Activated CD8-positive, alpha-beta memory T cell treated with anti-CD3 and anti-CD28 coated beads for 36 hours (primary cell): Measurements from ENCODE around the gene G6PC3. TPM values are rescaled to one million over a fixed set of nuclear protein-coding genes. Genes with fewer than 3 reads are reported as not detected.

ENCODE experiments used
- CTCF ChIA-PET: fragments of 350-600 bp; sonication (Branson Sonifier 250); formaldehyde crosslinking; loops from one replicate; lab custom pipeline; 2021; ENCODE audit warnings: antibody characterized with exemption; lab: Charles Lee
- POLR2A ChIA-PET: fragments of 350-600 bp; sonication (Branson Sonifier 250); formaldehyde crosslinking; loops from one replicate; lab custom pipeline; 2021; ENCODE audit warnings: antibody characterized with exemption; lab: Charles Lee
- total RNA-seq, 2 experiments: library from RNA; stranded (reverse); gene quantifications; one replicate each; pipeline ENCODE4 v1.2.3, GENCODE V29; 2021

Gene G6PC3
- total RNA-seq, 2 experiments from 2014 or later = 36.5 to 37.8 TPM

- ChIA-PET CTCF (interaction anchor here (2.2 kb wide), 1 partner anchor 8 kb away, joined by 8 read pairs; no protein-coding TSS in a partner anchor), POLR2A (no interaction called here)
These were observed 21.1 kb upstream of the G6PC3 start for GRCh38 chr17:44049294-44050060.

DNA sequence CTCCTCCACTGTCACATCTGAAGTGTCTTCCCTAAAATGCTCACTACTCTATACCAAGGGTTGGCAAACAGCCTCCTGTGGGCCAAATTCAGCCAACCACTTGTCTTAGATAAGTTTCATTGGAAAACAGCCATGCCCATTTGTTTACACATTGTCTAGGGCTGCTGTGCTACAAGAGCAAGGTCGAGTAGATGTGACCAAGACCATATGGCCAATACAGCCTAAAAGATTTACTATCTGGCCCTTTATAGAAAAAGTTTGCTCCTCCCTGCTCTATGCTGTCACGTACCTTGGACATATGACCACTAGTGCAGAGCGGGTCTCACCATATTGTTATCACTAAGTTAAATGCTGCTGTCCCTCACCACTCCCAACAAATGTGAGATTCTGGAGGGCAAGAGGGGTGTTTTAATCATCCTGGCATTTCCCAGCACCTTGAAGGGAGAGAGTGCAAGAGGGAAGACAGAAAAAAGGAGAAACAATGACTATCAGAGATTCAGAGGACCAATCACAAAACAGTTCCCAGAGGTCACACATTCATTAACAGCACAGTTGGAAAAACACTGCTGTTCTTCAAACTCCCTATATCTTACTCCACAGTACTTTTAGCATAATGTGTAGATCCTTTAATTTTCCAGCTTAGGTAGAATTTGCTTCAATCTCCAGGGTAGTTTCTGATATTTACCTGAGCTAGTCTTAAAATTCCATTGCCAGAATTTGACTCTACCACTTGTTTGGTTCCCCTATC is 17.2 kb upstream of the G6PC3 start:
- ChIA-PET POLR2A (no interaction called here), CTCF (no interaction called here)

DNA sequence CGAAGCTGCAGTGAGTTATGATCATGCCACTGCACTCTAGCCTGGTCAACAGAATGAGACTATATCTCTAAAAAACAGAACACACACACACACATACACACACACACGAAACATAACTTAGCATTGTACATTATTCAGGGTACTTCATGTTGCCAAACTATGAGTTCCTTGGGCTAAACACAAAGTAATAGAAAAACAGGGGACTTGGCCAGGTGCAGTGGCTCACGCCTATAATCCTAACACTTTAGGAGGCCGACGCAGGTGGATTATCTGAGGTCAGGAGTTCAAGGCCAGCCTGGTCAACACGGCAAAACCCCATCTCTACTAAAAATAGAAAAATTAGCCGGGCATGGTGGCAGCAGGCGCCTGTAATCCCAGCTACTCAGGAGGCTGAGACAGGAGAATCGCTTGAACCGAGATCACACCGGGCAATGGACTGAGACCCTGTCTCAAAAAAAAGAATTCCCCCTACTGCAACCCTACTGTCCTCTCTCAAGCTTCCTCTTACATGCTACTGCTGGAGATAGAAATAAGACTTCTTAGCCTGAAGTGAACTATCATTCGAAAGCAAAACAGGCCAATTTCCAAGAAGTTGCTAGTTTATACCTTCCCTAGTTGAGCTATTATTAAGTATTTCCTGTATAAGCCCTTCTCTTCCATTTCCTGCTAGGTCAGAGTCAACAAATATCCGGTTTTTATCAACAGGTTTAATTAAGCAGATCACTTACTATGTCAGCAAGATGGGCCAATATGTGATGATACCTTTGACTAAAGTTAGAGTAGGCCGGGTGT is 11.2 kb upstream of the G6PC3 start:
- CTCF ChIA-PET = no interaction called here
- POLR2A ChIA-PET = no interaction called here

- ChIA-PET CTCF (no interaction called here), POLR2A (no interaction called here)
These were observed 9.1 kb upstream of the G6PC3 start for GRCh38 chr17:44061446-44061845.

- ChIA-PET POLR2A (interaction anchor here (0.6 kb wide), 1 partner anchor 192 kb away, joined by 3 read pairs; no protein-coding TSS in a partner anchor), CTCF (no interaction called here)
These were observed 7.7 kb upstream of the G6PC3 start for GRCh38 chr17:44062871-44063270.

- ChIA-PET POLR2A (interaction anchor here (0.6 kb wide), 1 partner anchor 15 kb away, joined by 3 read pairs; no protein-coding TSS in a partner anchor), CTCF (interaction anchor here (0.7 kb wide), 1 partner anchor 10 kb away, joined by 4 read pairs; no protein-coding TSS in a partner anchor)
These were observed 6.6 kb upstream of the G6PC3 start for GRCh38 chr17:44063704-44064639.

DNA sequence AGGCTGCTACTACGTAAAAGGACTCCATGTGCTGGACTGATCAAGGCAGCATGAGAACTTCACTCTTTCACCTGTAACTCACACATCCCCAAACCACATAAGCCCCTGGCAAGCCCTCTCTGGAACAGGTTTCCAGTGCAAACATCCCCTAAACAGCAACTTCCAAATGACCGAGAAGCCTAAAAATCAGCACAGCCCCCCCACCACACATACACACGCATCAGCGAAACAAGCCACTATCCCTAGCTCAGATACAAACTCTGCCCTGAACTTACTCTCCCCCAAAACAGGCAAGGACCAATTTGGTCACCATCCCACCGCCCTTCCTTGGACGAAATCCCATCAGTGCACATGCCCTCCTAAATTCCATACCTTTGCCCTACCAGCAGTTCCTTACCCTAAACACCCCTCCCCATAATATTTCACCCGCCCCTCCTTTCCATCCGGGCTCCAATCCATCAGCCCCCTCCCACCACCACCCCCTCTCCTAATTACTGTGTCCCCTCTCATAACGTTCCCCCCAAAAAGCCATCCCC is 4.8 kb upstream of the G6PC3 start:
- ChIA-PET POLR2A (interaction anchor here (0.6 to 1.3 kb wide), 4 partner anchors 9 to 156 kb away, joined by 3 to 7 read pairs (median 4); no protein-coding TSS in a partner anchor), CTCF (no interaction called here)

DNA sequence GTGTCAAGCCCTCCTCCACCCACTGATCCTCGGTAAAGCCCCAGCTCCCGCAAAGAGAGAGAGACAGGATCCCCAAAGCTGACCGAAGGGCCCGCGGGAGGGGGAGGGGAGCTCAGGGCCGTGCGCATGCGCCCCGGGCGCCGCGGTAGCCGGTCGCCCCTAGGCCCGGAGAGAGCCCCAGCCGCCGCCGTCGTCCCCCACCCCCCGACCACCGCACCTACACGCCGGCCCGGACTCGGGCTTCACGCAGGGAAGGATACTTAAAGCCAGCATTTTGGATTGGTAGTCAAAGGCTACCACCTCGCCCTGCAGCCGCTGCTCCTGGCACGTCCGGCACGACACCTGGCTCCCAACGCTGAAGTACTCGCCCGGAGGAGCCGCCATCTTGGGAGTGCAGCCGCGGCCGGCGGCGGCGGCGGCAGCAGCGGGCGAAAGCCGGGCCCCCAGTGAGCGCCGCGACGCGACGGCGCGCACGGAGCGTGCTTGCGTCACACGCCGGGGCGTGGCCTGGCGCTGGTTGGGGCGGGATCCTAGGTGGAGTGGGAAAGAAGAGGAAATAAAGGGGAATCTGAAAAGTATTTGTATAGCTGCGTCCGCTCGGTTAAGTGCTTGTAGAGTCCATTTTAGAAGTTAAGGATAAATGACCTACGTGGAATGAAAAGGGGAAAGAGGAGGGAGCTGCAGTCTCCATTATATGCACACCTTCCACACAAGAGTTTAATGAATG is 4.2 kb upstream of the G6PC3 start, which contains the start of gene LSM12:
TSS of gene LSM12 (minus strand) at position 468 of the 727 bp plus-strand sequence. CDS start at position 384, 84 bp downstream.
- CTCF ChIA-PET = interaction anchor here (0.7 kb wide), 1 partner anchor 57 kb away, joined by 3 read pairs; the partner anchor contains the start of gene HDAC5
- POLR2A ChIA-PET = interaction anchor here (0.8 to 1.3 kb wide), 5 partner anchors 9 to 156 kb away, joined by 3 to 7 read pairs (median 5); no protein-coding TSS in a partner anchor

DNA sequence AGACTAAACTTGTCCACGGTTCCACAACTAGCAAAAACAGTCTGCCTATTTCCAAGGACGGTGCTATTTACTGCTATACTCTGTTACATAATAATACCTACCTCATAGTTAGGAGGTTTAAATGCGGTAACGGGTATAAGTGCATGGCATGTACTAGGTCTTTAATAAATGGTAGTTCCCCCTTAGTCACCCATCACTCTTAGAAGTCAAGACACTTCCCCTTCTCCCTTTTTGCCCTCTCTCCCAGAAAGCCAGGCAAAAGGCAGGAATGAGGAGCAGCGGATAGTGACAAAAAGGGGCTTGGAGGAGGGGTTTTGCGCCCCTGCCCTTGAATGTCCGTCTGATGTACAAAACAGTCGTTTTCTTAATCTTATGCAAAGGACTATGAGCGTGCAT is 3.0 kb upstream of the G6PC3 start:
- POLR2A ChIA-PET = no interaction called here
- CTCF ChIA-PET = no interaction called here

DNA sequence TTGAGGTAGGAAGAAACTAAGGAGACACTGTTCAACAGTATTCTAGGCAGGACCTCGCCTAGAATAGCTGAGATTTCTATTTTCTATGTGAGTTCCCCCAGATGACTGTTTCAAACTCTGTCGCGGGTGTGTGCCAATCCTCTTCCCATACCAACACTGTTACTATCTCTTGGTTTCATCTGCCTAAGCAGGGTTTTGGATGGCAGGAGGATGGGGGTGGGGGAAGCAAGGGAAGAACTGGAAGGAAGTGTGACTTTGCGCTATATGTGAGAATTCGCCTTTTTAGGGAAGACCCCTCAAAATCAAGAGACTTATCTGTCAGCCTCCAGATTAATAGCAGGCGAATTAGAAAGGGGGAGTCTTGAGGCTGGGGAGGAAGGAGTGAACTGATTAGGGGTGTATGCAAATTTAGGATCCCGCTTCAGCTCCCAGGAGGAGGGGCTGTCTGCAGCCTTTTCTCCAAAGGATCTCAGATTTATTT is 521 bp upstream of the G6PC3 start:
- ChIA-PET CTCF (interaction anchor here (0.7 kb wide), 1 partner anchor 108 kb away, joined by 3 read pairs; no protein-coding TSS in a partner anchor), POLR2A (interaction anchor here (0.6 to 0.7 kb wide), 3 partner anchors 124 to 709 kb away, joined by 4 to 6 read pairs (median 6); no protein-coding TSS in a partner anchor)

DNA sequence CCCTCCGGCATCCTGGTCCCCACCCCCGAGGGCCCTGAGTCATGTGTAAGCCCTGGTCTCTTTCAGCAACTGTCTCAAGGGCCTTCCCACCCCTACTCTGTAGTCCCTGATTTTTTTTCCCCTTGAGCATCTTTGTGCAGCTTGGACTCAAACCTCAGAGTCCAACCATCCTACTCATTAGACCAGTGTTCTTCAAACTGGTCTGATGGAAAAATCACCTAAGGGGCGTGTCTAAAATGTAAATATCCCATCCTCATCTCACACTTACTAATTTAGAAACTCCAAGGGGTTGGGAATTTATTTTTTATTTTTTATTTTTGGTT is 624 bp downstream of the G6PC3 start:
- ChIA-PET CTCF (interaction anchor here (0.6 to 2.3 kb wide), 2 partner anchors 38 to 45 kb away, joined by 3 to 6 read pairs; no protein-coding TSS in a partner anchor), POLR2A (no interaction called here)

- POLR2A ChIA-PET = no interaction called here
- CTCF ChIA-PET = interaction anchor here (0.6 to 2.3 kb wide), 3 partner anchors 11 to 44 kb away, joined by 3 to 6 read pairs (median 3); no protein-coding TSS in a partner anchor
These were observed 1.2 kb downstream of the G6PC3 start for GRCh38 chr17:44071772-44072171.

- CTCF ChIA-PET = interaction anchor here (0.8 to 1.2 kb wide), 3 partner anchors 9 to 11 kb away, joined by 3 to 4 read pairs (median 3); no protein-coding TSS in a partner anchor
- POLR2A ChIA-PET = interaction anchor here (1.1 kb wide), 1 partner anchor 8 kb away, joined by 7 read pairs; the partner anchor contains the start of gene LSM12
These were observed 3.8 kb downstream of the G6PC3 start for GRCh38 chr17:44074231-44074910.

GRCh38 chr17:44074911-44075285 is 4.4 kb downstream of the G6PC3 start:
- CTCF ChIA-PET = interaction anchor here (0.8 to 1.2 kb wide), 3 partner anchors 8 to 11 kb away, joined by 3 to 4 read pairs (median 3); no protein-coding TSS in a partner anchor
- POLR2A ChIA-PET = interaction anchor here (1.1 kb wide), 1 partner anchor 8 kb away, joined by 7 read pairs; the partner anchor contains the start of gene LSM12

- ChIA-PET CTCF (no interaction called here), POLR2A (interaction anchor here (1.1 kb wide), 1 partner anchor 9 kb away, joined by 7 read pairs; the partner anchor contains the start of gene LSM12)
These were observed 5.2 kb downstream of the G6PC3 start for GRCh38 chr17:44075598-44076293.
